OCI-LY1 (cell line): ENCODE results near the gene NFASC.

ENCODE experiments used
- H2AFZ ChIP-seq: fragments of 200-600 bp; sonication (generic), shearing (Covaris generic); 2 replicates; pipeline ENCODE4 v1.6.0; 2014; ENCODE audit warnings: antibody characterized with exemption, mild to moderate bottlenecking, low read length
- H3F3A ChIP-seq: fragments of 200-600 bp; sonication (generic), shearing (Covaris generic); 2 replicates; pipeline ENCODE4 v1.6.0; 2014; ENCODE audit warnings: mild to moderate bottlenecking, antibody characterized with exemption, low read length, moderate library complexity; ENCODE audit not compliant: insufficient read depth
- H3K27ac ChIP-seq: fragments of 200-600 bp; sonication (generic); 2 replicates; pipeline ENCODE4 v1.5.1; 2014; ENCODE audit warnings: low read length, mixed run types, mild to moderate bottlenecking, low read depth; ENCODE audit not compliant: poor library complexity, severe bottlenecking
- H3K27me3 ChIP-seq: fragments of 200-600 bp; sonication (generic); 2 replicates; pipeline ENCODE4 v1.6.0; 2014; ENCODE audit warnings: antibody characterized with exemption, mild to moderate bottlenecking, low read length, moderate library complexity; ENCODE audit not compliant: insufficient read depth
- H3K36me3 ChIP-seq: fragments of 200-600 bp; sonication (generic); 2 replicates; pipeline ENCODE4 v1.6.1; 2014; ENCODE audit warnings: mild to moderate bottlenecking, antibody characterized with exemption, low read length, moderate library complexity, mixed read lengths; ENCODE audit not compliant: insufficient read depth
- H3K4me1 ChIP-seq: fragments of 200-600 bp; sonication (generic); 2 replicates; pipeline ENCODE4 v1.5.1; 2014; ENCODE audit warnings: mild to moderate bottlenecking, low read length, moderate library complexity; ENCODE audit not compliant: insufficient read depth, severe bottlenecking
- H3K4me2 ChIP-seq: fragments of 200-600 bp; sonication (generic), shearing (Covaris generic); 2 replicates; pipeline ENCODE4 v1.6.1; 2014; ENCODE audit warnings: low read length
- H3K4me3 ChIP-seq: fragments of 200-600 bp; sonication (generic); 2 replicates; pipeline ENCODE4 v1.5.1; 2014; ENCODE audit warnings: low read length, low read depth, mild to moderate bottlenecking, mixed read lengths; ENCODE audit not compliant: poor library complexity, severe bottlenecking
- H3K79me2 ChIP-seq: fragments of 200-600 bp; shearing (Covaris generic); 2 replicates; pipeline ENCODE4 v1.6.1; 2016; ENCODE audit warnings: mixed run types, low read length, mixed read lengths; ENCODE audit not compliant: insufficient read depth
- H3K9ac ChIP-seq: fragments of 200-600 bp; sonication (generic), shearing (Covaris generic); 2 replicates; pipeline ENCODE4 v1.6.1; 2014; ENCODE audit warnings: mild to moderate bottlenecking, low read length, mixed read lengths
- H3K9me2 ChIP-seq: fragments of 200-600 bp; sonication (generic), shearing (Covaris generic); 2 replicates; pipeline ENCODE4 v1.6.1; 2014; ENCODE audit warnings: low read depth, mild to moderate bottlenecking, low read length, mixed read lengths
- H3K9me3 ChIP-seq: fragments of 200-600 bp; shearing (Covaris generic); 2 replicates; pipeline ENCODE4 v1.6.1; 2014; ENCODE audit warnings: low read length, mixed read lengths
- H4K20me1 ChIP-seq: fragments of 200-600 bp; sonication (generic), shearing (Covaris generic); 2 replicates; pipeline ENCODE4 v1.6.0; 2016; ENCODE audit warnings: mild to moderate bottlenecking, low read length; ENCODE audit not compliant: insufficient read depth
- CTCF ChIP-seq: fragments of 200-600 bp; sonication (generic), shearing (Covaris generic); IDR thresholded peaks from 2 replicates; pipeline ENCODE4 v1.5.1; 2017; ENCODE audit warnings: mild to moderate bottlenecking, antibody characterized with exemption, low read length, moderate library complexity, mixed read lengths
- EZH2 ChIP-seq: fragments of 200-600 bp; sonication (generic), shearing (Covaris generic); IDR thresholded peaks from 2 replicates; pipeline ENCODE4 v1.8.0; 2017; ENCODE audit warnings: borderline replicate concordance, mixed run types, mild to moderate bottlenecking, antibody characterized with exemption, low read length, moderate library complexity, mixed read lengths

NFASC gene

GRCh38 chr1:204979306-204979705 lies 108.6 kb downstream of the NFASC start:
- H2AFZ ChIP-seq = no peak overlapping the region
- no peak overlapping the region for H3K9ac ChIP-seq
- H3K27me3 ChIP-seq = peaks cover 10% of the 10 kb centered on the region
- no peak overlapping the region for H3K4me2 ChIP-seq
- H3K36me3 ChIP-seq = no peaks in the 10 kb centered on the region
- H3K4me1 ChIP-seq = no peaks in the 10 kb centered on the region
- no peak overlapping the region for H3K4me3 ChIP-seq
- no peaks in the 10 kb centered on the region for H3K9me2 ChIP-seq
- H3K79me2 ChIP-seq = no peaks in the 10 kb centered on the region
- no peaks in the 10 kb centered on the region for H4K20me1 ChIP-seq
- no peaks in the 10 kb centered on the region for H3F3A ChIP-seq
- H3K9me3 ChIP-seq = no peaks in the 10 kb centered on the region
- TF ChIP-seq CTCF (no peak), EZH2 (no peak)
- no peak overlapping the region for H3K27ac ChIP-seq

DNA sequence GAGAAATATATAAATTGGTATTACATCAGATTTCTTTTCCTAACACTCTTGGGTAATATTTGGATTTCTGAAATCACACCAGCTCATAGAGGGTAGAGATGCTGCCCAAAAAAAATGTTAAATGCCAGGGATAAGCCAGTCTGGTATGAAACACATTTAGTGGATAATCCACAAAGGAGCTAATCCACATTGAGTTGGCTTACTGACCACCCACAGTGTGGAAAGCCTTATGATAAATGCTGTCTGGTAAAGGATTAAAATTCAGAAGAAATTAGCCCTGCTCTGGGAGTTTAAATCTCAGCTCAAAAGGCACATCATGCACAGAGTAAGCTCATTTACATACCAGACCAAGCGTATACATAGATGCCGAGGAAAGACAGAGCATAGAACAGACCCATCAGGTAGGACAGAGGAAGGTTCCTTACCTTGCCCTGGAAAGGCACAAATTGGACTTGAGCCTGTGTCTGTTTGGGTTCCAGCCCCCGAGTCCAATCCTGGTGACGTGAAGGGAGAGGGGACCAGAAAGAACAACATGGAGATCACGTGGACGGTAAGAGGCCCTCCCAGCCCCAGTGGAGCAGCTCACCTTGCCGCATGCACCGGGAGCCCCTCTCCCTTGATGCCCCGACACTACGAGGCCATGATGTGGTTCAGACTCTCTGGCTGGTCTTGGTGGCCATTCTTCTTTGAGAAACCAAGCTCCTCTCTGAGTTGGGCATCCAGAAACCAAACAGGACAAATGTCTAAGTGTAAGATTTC lies 109.4 kb downstream of the NFASC start:
- Histone ChIP-seq H3K4me2 (no peak overlapping the region), H3K27me3 (peaks cover 10% of the 10 kb centered on the region), H3K4me3 (no peak overlapping the region), H3K27ac (no peak overlapping the region), H3K9me3 (no peaks in the 10 kb centered on the region), H3K9ac (no peak overlapping the region), H3F3A (no peaks in the 10 kb centered on the region), H3K36me3 (no peaks in the 10 kb centered on the region), H3K9me2 (no peaks in the 10 kb centered on the region), H4K20me1 (no peaks in the 10 kb centered on the region), H3K4me1 (no peaks in the 10 kb centered on the region), H2AFZ (no peak overlapping the region), H3K79me2 (no peaks in the 10 kb centered on the region)
- TF ChIP-seq EZH2 (no peak), CTCF (no peak)

DNA sequence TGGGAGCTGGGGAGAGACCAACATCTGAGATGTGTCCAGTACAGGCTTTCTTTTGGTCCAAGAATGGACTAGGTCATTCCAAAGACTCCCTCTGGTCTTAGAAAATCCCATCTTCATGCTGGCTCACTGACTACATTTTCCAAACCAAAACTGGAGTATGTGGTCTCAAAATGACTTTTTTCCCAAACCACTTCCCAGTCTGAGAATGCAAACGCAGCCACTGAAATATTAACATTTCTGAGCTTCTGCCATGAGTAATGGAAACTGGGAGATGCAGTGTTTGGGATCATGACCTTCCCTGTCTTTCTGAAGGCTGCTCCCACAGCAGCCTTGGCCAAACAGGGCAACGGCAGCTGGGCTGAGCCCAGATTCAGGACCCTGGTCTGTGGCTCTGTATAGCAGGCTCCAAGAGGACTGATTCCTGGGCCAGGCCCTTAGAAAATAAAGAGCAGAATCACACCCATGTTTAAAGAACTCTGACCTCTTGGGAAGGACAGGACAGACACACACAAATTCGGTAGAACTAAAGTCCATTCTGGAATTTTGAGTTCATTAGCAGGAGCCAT lies 110.3 kb downstream of the NFASC start:
- Histone ChIP-seq H3K79me2 (no peaks in the 10 kb centered on the region), H3K9ac (no peak overlapping the region), H3F3A (no peaks in the 10 kb centered on the region), H3K4me2 (no peak overlapping the region), H3K4me1 (no peaks in the 10 kb centered on the region), H3K9me3 (no peaks in the 10 kb centered on the region), H3K9me2 (no peaks in the 10 kb centered on the region), H3K4me3 (no peak overlapping the region), H3K27ac (no peak overlapping the region), H3K36me3 (no peaks in the 10 kb centered on the region), H2AFZ (no peak overlapping the region), H3K27me3 (peaks cover 10% of the 10 kb centered on the region), H4K20me1 (no peaks in the 10 kb centered on the region)
- TF ChIP-seq EZH2 = no peak
- no peak for TF ChIP-seq CTCF
